HG03159 (cell line): Measurements from ENCODE around the gene CASP12.
"Not testable (repeated sequence)": the region's sequence is repeated elsewhere in the genome, so short reads cannot be mapped to it uniquely, and the experiment has no call there.

ENCODE experiments used
- ATAC-seq: cut with Tn5 transposase; IDR thresholded peaks from one replicate; pipeline ENCODE4 v1.9.1; 2021; ENCODE audit warnings: mild to moderate bottlenecking, moderate library complexity; ENCODE audit not compliant: unreplicated experiment

CASP12 gene

DNA sequence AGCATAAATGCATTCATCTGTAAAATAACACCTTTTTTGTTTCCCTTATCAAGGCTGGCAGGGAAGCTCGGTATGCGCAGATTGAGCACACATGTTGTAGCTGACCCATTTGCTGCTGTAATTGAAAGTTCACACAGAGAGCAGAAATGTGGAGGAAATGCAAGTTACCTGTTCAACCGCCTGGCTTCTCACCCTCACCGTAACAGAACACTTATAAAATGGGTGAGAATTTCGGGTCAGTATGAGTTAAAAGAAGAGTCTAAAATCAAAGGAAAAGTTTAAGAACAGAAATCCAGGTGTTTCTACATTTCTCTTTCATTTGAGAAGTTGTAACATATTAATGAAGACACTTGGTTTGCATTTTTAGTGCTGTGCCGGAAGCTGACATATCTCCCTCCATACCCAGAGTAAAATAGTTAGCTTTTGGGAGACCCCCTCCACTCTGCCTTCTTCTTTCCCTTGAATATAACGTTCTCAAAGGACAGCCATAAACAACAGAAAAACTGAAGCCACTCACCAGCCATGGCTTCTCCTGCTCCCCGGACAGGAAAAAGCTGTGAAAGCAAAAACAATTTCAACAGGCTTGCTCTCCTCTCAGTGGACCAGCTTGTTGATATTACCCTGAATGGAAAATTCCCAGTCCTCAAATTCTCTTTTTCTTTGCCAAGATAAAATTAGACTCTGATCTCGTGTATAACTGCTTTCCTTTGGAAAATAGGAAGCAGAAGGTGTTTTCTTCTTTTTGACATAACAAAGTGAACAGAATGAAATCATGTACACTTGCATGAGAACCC lies at the start of gene CASP12:
TSS of gene CASP12 (minus strand) at position 570 of the 794 bp plus-strand sequence.
- peak; percentile 73 for ATAC-seq

- peak; percentile 98 for ATAC-seq
Observed at GRCh38 chr11:104946907-104947306, 48.6 kb upstream of the CASP12 start.

DNA sequence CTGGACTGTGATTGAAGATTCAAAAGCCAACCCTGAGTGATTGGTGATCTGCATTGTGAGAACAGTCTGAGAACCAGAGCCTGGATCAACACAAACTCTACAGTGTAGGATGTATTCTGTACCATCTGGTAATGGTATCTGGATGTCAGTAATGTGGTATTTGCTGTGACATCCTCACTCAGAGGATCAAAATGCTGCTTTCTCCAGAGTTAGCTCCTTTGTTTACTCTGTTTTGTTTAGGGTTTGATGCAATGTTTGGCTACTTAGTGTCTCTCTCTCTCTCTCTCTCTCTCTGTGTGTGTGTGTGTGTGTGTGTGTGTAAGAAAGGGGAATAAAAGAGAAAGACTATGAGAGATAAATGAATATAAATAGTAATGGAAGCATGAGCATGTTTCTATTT lies 45.8 kb upstream of the CASP12 start:
- no peak for ATAC-seq

DNA sequence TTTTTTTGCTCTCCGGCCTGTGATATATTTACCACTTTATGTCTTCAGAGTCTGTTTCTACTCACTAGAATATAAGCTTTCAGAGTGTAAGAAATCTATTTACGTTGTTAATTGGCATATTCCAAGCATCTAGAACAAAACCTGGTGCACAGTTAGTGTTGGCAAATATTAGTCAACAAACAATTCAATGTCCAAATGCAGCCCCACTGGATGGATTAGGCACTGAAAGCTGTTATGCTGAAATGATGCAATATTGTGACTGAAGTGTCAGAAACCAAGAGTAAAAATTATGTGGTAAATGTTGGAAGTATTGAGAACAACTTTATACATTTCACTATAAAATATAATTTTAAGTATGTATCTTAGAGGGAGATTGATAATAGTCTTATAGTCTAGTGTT lies 45.3 kb upstream of the CASP12 start:
- no peak for ATAC-seq

DNA sequence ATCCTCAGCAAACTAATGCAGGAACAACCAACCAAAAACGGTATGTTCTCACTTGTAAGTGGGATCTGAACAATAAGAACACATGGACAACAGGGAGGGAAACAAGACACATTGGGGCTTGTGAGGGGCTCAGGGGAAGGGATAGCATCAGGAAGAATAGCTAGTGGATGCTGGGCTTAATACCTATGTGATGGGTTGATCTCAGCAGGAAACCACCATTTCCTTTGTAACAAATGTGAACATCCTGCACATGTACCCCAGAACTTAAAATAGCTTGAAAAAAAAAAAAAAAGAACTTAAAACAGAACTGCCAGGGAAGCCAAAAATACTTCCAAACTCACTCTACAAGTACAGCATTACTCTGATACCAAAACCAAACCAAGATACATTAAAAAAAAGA lies 36.3 kb upstream of the CASP12 start:
- no peak for ATAC-seq

GRCh38 chr11:104934073-104934472 lies 35.8 kb upstream of the CASP12 start:
- not testable (repeated sequence) for ATAC-seq

GRCh38 chr11:104928811-104929210 lies 30.6 kb upstream of the CASP12 start:
- no peak for ATAC-seq

DNA sequence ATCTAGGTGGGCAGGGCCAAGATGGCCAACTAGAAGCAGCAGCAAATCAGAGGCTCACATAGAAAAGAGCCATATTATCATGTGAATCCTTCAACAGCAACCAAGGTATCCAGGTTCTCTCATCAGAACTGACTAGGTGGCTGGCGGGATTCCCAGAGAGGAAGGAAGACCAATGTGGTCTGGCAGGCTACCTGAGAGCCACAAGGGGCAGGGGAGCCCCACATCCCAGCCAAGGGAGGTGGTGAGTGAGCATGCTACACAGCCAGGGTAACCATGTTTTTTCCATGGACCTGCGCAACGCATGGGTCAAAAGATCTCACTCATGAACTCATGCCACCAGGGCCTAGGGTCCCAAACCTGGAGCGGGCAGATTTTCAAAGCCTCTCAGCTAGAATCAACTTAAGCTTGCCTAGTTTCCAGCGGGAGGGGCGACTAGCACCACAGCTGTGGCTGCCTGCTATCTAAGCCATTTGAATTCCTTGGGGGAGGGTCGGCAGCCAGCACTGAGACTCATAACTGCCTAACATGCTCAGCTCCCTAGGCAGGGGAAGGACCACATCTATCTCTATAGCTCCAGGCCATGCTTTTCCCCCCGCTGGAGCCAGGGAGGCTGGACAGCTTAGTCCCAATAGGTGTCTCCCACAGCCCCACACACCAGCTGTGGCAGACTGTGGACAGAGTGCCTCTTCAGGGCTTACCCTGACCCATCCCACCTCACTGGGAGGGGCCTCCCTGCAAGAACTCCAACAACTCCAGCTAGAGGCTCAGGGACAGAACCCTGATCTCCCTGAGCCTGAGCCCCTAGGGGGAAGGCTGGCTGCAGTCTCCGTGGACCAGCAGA lies 28.7 kb upstream of the CASP12 start:
- no peak for ATAC-seq

DNA sequence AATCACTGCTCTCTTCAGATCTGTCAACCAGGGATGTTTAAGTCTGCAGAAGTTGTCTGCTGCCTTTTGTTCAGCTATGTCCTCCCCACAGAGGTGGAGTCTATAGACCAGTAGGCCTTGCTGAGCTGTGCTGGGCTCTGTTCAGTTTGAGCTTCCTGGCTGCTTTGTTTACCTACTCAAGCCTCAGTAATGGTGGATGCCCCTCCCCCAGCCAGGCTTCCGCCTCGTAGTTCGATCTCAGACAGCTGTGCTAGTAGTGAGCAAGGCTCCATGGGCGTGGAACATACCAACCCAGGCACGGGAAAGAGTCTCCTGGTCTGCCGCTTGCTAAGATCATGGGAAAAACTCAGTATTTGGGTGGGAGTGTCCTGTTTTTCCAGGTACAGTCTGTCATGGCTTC lies 27.6 kb upstream of the CASP12 start:
- no peak for ATAC-seq

GRCh38 chr11:104918113-104918824 lies 20.0 kb upstream of the CASP12 start:
- ATAC-seq, result peak; percentile 84

- peak; percentile 32 for ATAC-seq
Observed at GRCh38 chr11:104917271-104918112, 19.2 kb upstream of the CASP12 start.

DNA sequence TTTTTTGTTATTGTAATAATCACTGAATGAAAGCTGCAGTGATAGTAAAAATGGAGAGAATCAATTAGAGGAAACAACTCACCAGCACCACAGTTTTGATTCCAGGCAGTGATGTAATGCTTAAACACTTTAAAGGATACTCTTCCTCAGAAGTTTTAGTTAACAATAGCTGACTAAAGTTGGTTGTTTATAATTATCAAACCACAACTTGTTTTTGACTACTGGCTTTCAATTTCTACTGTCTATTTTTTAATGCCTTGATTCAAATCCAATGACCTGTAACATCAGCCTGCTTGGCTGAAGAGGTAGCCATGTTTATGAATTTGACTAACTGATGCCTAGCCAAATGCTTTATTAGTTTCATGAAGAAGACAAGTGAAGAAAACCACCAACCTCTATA lies 18.2 kb upstream of the CASP12 start:
- ATAC-seq, result no peak

- ATAC-seq, result no peak
Observed at GRCh38 chr11:104912102-104912501, 13.8 kb upstream of the CASP12 start.

DNA sequence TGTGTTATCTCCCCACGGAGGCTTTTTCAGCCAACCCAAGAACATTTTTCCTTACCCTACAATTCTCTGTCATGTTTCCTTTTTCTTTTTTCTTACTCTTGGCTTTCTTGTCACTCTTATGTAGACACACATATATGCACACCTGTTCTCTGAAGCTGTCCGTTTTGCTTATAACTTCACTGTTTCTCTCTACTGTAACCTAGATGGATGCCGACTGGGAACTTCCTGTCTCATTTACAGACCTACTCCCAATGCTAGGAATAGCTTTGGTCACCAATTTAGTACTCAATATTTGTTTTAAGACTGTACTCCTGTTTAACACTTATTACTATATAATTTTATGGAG lies 9.9 kb upstream of the CASP12 start:
- peak; percentile 9 for ATAC-seq

DNA sequence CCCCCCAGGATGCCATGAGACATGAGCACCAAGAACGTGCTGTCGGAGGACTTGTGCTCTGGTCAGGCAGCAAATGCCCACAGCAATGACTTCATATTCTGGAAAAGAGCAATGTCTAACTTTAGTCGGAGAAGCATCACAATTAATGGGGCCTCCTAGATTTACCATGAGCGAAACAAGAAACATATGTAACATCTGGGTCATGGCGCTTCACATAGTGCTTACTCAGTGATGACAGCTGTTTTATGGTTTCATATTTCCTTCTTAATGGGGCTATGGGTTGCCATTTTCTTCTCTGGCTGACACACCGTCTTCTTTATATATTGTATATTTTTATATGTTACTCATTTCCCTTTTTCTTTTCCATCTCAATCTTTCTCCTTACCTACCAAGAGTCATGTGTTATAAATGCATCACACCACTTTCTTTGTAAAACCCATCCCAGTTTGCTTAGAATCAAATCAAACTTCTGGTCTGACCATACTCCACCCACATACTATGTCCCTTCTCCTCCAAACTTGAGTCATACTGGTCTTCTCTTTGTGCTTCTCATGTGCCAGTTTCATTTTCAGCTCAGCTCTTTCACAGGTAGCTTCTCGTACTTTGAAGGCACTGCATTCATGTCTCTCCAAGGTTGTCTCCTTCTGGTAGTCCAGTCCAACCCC lies 9.4 kb upstream of the CASP12 start:
- peak; percentile 93 for ATAC-seq

GRCh38 chr11:104905271-104905670 lies 7.0 kb upstream of the CASP12 start:
- no peak for ATAC-seq

DNA sequence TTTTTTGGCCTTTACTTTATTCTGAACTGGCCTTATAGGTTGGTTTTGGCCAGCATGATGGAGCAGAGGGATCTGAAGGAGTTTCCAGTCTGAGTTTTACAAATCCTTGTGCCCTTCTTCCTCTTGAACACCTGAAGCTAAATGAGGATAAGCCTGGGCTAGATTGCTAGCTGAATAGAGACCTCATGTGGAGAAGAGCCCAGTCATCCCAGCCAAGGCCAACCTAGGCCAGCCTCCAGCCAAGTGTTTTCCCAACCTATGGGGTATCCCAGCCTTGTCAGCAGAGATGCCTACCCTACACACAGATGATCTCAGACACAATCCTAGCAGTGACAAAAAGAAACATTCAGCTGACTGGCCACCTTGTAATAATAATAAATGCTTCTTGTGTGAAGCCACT lies 966 bp upstream of the CASP12 start:
- no peak for ATAC-seq

GRCh38 chr11:104898685-104899013 lies 389 bp upstream of the CASP12 start:
- ATAC-seq, result peak; percentile 1

GRCh38 chr11:104895634-104896033 lies 2.6 kb downstream of the CASP12 start:
- no peak for ATAC-seq

- ATAC-seq, result no peak
Observed at GRCh38 chr11:104893876-104894275, 4.4 kb downstream of the CASP12 start.
